HG02973 (cell line): ENCODE measurements around the gene FAM25A.
"Not testable (repeated sequence)": the region's sequence is repeated elsewhere in the genome, so short reads cannot be mapped to it uniquely, and the experiment has no call there.

ENCODE experiments used
- ATAC-seq: cut with Tn5 transposase; IDR thresholded peaks from one replicate; pipeline ENCODE4 v1.9.1; 2021; ENCODE audit warnings: moderate library complexity; ENCODE audit not compliant: unreplicated experiment

The FAM25A gene

DNA sequence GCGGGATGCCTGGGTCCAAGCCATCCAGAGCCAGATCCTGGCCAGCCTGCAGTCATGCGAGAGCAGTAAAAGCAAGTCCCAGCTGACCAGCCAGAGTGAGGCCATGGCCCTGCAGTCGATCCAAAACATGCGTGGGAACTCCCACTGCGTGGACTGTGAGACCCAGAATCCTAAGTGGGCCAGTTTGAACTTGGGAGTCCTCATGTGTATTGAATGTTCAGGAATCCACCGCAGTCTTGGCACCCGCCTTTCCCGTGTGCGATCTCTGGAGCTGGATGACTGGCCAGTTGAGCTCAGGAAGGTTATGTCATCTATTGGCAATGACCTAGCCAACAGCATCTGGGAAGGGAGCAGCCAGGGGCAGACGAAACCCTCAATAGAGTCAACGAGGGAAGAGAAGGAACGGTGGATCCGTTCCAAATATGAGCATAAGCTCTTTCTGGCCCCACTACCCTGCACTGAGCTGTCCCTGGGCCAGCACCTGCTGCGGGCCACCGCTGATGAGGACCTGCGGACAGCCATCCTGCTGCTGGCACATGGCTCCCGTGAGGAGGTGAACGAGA lies 10.9 kb upstream of the FAM25A start:
- ATAC-seq: not testable (repeated sequence)

DNA sequence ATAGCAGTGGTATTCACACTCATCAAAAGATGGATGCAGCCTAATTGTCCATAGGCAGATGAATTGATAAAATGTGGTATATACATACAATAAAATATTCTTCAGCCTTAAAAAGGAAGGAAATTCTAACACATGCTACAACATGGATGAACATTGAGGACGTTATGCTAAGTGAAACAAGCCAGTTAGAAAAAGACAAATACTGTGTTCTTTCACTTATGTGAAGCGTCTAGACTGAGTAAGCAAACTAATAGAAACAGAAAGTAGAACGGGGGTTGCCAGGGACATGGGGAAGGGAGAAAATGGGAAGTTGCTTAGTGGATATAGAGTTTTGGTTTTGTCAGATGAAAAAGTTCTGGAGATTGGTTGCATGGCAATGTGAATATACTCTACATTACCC lies 6.6 kb upstream of the FAM25A start:
- ATAC-seq: not testable (repeated sequence)

DNA sequence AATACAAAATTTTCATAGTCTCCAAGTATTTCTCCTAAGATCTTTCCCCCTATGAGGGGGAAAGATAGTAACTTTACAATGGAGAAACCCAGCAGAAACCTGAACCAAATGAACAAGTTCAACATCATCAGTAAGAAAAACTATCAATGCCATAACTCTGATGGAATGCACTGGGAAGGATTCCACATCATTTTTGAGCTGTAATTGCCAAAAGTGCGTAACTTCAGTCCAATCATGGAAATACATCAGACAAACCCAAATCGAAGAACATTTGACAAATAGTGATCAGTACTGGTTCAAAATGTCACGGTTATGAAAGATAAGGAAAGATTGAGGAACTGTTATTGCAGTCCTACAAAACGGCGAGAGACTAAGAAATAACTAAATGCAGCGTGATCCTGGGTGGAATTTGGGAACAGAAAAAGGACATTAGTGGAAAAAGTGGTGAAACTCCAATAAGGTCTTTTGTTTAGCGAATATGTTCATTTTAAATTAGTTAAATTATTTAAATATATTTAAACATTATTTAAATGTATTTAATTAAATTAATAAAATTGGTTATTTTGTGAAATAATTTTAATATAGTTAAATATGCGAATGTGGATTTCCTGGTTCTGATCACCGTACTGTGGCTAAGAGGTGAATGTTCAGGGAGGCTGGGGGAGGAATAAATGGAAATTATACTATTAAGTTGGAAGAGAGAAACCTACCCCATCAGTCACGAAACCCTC lies 4.9 kb upstream of the FAM25A start:
- not testable (repeated sequence) for ATAC-seq

DNA sequence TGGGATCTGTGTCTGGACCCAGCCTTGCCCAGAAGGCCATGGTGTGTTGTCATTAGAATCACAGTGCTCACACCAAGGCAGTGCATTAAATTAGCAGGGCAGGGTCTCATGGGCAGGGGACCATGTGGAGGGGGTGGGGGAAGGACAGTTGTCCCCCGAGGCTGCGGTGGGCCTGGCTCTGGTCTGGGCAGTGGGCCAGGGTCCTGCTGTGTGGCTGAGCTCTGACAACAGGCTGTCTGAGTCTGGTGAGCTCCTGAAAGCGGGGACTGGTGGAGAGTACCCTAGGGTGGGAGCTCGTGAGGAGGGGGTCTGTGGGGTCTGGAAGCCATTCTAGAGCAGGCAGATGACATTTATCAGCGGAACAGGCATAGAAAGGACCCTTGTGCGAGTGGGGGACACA lies 2.0 kb upstream of the FAM25A start:
- not testable (repeated sequence) for ATAC-seq

DNA sequence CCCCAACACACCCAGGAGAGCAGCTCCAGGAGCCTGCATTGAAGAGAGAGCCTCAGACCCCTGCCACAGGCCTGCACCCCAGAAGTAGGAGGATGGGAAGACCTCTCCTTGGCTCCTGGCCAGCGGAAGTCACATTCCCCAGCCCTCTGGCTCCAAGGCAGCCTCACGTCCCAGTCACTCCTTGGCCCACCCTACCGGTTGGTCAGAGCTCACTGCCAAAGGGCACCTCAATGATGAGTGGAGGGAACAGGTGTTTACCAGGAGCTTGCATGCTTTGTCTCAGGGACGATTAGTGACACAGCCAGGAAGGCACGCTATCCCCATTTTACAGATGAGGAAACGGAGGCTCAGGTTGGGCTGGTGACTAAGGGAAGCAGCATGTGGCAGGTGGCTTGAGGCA lies 1.0 kb upstream of the FAM25A start:
- not testable (repeated sequence) for ATAC-seq

DNA sequence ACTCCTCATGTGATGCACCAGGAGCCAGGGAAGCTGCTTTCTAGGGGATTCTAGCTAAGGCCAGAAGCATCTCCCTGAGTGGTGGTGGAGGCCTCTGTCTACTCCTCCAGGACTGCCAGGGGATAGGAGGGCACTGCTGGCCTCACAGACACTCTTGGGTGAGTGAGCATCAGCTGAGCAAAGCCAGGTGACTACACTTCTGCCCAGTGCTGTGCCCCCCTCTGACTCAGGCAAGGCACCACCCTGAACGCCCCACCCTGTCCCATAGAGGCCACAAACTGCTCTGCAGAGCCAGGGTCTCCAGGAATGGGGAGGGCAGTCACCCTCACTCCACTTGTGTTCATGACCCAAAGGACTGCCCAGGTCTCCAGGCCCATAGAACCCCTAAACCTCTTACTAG lies 590 bp upstream of the FAM25A start:
- ATAC-seq: not testable (repeated sequence)

DNA sequence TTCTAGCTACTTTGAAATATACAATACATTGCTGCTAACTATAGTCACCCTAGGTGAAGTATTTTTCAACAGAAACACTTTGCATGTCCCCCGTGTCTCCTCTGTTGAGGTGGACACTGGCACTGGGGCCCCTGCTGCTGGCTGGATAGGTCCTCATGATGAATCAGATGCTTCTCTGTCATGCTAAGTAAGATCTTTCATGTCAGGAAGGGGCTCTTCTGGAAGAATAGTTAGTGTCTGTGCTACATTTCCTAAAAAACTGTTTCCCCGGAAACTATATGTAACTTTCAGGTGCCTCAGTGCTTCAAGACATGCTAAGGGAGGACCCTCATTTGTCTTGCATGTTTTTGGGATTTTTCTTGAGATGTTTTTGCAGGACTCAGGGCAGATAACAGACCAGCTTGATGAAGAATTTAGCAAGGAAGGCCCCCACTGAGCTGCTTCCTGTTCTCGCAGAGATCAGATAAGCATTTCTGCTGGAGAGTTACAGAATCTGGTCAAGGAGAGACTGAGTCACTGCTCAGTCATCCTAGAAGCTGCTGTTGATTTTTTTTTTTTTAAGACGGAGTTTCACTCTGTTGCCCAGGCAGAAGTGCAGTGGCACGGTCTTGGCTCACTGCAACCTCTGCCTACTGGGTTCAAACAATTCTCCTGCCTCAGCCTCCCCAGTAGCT lies 5.3 kb downstream of the FAM25A start:
- ATAC-seq: not testable (repeated sequence)

DNA sequence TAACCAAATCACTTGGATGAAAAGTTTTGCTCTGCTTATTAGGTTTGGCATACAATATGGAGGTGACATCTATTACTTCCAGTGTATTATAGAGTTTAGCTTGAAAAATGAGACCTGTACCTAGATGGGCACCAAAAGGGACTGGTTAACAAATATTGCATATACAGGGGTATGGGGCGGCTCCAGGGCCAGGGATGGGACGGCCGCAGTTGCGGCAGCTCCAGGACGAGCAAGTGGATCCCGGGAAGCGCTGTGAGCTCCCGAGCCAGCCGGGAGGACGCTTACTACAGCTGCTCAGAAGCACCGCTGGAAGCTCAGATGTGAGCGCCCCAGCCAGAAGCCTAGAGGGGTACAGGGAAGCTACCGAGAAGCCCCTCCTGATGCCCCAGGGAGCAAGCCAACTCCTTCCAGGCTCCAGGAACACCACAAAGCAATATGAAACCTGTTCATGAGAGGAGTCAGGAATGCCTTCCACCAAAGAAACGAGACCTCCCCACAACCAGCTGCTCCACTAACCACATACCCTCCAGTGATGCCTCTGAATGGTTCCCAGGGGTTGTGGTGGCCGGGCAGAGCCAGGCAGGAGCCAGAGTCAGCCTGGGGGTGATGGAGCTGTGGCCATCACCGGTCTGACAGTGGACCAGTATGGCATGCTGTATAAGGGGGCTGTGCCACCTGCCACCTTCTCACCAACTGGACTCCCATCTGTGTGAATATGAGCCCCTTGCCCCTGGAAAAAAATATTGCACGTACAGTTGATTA lies 6.8 kb downstream of the FAM25A start:
- ATAC-seq: not testable (repeated sequence)

DNA sequence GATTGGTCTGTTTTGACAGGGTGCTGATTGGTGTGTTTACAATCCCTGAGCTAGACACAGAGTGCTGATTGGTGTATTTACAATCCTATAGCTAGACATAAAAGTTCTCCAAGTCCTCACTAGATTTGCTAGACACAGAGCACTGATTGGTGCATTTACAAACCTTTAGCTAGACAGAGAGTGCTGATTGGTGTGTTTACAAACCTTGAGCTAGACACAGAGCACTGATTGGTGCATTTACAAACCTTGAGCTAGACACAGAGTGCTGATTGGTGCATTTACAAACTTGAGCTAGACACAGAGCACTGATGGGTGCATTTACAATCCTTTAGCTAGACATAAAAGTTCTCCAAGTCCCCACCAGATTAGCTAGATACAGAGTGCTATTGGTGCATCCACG lies 10.3 kb downstream of the FAM25A start:
- not testable (repeated sequence) for ATAC-seq

DNA sequence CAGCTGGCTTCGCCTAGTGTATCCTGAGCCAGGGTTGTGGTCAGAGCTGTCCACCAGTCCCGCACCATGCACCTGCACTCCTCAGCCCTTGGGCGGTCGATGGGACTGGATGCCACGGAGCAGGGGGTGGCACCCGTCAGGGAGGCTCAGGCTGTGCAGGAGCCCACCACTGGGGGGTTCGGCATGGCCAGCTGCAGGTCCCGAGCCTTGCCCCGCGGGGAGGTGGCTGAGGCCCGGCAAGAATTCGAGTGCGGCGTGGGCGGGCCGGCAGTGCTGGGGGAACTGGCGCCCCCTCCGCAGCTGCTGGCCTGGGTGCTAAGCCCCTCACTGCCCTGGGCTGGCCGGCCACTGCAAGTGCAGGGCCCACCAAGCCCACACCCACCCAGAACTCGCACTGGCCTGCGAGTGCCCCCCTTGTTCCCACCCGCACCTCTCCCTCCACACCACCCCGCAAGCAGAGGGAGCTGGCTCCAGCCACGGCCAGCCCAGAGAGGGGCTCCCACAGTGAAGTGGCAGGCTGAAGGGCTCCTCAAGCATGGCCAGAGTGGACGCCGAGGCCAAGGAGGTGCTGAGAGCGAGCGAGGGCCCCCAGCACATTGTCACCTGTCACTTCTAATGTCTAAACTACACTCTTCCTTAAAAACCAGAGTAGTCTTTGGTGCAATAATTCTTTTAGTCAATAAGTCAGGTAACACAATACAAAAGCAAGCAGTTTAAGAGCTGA lies 11.0 kb downstream of the FAM25A start:
- no peak for ATAC-seq

DNA sequence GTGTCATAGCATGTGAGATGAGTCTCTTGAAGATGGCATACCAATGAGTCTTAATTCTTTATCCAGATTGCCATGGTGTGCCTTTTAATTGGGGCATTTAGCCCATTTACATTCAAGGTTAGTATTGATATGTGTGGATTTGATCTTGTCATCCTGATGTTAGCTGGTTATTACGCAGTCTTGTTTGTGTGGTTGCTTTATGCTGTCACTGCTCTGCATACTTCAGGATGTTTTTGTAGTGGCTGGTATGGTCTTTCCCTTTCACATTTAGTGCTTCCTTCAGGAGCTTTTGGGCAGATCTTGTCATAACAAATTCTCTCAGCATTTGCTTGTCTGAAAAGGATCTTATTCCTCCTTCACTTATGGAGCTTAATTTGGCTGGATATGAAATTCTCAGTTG lies 16.5 kb downstream of the FAM25A start:
- no peak for ATAC-seq

DNA sequence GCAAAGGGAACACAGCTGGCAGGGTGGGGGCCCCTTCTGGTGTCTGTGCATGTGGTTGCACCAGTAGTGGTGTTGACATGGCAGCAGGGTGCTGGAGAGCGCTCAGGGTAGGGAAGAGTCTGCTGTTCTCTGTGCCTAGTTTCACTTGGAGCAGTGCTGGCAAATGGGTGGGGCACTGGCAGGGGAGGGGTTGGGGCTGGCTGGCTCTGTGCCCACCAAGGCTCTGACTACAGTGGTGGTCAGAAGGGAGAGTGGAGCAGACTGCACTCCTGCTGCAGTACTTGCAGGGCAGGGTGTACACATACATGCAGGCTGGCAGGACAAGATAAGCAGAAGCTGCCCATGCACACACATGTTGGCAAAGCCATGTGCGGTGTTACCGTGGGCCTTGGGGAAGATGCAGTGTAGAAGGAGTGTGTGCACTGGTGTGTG lies 18.2 kb downstream of the FAM25A start:
- ATAC-seq: no peak

DNA sequence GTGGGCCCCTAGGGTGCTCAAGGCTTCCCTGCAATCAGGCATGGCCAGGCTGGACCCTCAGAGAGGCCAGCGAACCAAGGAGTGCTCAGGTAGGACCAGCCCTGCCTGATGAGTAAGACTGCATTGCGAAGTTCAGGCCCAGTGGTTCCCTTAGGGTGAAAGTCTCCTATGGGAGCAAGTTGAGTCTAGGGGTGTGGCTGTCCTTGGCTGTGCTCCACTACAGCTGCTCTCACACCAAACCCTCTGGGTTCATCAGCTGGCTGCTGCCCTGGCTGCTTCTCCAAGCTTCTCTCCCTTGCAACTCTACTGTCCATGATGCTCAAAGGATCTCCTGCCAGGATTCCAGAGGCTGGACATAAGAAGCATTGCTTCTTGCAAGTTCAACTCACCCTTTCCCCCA lies 18.7 kb downstream of the FAM25A start:
- ATAC-seq: no peak

DNA sequence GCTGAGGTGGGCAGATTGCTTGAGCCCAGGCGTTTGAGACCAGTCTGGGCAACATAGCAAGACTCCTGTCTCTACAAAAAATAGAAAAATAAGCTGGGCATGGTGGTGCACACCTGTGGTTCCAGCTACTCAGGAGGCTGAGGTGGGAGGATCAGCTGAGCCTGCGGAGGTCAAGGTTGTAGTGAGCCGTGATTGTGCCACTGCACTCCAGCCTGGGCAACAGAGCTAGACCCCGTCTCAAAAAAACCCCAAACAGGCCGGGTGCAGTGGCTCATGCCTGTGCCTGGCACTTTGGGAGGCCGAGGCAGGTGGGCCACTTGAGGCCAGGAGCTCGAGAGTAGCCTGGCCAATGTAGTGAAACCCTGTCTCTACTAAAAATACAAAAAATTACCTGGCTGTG lies 23.5 kb downstream of the FAM25A start:
- ATAC-seq: not testable (repeated sequence)

DNA sequence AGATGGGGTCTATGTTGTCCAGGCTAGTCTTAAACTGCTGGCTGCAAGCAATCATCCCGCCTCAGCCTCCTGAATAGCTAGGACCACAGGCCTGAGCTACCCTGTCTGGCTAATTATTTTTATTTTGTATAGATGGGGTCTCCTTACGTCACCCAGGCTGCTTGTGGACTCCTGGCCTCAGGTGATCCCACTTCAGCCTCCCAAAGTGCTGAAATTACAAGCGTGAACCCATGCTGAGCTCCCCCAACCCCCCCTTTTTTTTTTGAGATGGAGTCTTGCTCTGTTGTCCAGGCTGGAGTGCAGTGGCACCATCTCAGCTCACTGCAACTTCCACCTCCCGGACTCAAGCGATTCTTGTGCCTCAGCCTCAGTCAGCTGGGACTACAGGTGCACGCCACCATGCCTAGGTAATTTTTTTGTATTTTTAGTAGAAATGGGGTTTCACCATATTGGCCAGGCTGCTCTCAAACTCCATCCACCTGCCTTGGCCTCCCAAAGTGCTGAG lies 25.4 kb downstream of the FAM25A start:
- no peak for ATAC-seq

DNA sequence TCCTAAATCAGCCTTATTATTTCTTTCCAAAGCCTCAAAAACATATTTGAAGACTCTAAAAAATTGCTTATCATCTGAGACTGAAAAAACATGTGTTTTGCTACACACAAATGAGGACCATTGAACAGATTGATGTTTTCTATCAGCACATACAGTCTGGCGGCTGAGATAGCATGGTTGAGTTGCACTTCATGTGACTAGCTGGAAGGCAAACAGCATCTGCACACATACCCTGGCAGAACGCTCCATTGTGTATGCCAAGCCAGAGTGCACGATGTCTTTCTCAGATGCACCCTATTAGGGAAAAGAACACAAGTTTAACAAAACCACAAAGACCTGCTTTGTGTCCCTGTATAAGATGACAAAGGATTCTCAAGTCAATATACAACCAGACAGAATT lies 33.0 kb downstream of the FAM25A start:
- ATAC-seq: no peak

DNA sequence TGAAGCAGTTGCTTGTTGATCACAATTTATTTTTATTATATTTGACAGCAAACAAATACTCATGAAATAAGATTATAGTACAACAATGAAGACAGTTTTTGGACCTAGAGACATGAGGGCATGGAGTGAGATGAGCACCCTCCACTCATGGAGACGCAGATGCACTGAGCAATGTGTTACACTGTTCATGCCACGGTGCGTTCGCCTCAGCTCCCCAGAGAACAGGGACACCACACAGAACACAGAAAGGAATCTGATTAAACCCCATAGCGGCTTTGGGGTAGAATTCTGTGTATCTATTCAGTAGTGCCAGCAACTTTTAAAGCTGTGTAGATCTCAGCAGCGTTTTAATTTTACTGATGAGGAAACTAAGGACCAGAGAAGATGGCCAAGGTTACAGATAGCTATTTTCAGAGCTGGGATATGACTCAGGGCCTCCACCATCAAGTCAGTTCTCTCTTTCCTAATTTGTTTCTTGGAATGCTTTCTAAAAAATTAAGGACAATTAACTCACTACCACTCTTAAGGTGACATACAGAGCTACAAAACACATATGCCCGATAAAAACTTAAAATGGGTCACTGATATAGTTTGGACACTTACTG lies 33.6 kb downstream of the FAM25A start:
- no peak for ATAC-seq

DNA sequence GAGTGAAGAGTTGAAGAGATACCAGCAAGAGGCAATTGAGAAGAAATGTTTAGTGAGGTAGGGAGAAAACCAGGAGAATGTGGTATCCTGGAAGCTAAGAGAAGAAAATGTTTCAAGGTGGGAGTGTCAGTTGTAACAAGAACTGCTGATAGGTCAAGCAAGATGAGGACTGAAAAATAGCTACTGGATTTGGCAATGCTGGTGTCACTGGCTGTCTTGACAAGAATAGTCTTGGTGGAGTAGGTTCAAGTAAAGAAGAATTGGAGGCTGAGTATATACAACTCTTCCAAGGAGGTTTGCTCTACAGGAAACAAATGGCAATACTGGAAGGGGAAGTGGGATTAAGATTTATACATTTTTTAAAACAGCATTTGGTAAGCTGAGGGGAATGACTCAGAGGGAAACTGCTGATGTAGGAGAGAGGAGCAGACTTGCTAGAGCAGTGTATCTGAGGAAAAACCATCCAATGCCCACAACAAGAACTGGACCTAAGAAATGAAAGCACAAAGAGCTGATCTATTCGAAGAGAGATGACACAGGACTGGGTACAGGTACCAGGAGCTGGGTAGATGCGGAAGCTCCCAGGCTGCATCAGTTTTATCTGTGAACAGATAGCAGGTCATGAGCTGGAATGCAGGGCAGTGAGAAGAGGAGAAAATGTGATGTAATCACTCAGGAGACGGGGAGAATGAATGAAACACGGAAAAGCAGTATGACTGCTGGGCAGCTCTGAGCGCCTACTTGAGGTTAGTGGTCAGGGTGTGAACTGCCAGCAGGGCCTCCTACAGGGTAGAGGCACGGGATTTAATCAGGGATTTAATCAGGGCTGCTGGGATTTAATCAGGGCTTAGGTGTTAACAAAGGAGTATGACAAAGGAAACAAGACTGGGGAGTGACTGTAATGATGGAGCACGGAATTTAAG lies 34.5 kb downstream of the FAM25A start:
- ATAC-seq: no peak

DNA sequence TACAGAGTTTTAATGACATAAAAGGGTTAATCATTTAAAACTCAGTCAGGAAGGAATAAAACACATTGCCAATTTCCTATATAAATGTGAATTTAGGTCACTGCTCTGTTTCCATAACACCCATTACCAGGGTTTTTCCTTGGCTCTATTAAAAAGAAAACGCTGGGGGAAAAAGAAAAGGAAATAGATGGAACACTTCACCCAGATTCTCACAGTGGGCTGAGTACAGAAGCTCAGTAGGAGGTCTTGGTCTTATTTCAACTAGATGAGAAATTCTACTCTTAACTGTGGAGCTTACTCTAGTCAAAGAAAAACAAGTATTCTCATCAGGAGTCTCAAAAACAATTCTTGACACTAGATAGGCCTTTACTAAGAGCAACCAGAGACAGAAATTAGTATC lies 38.1 kb downstream of the FAM25A start:
- ATAC-seq: no peak
